ENCODE measurements around the gene KLF18.

GRCh38 chr1:44151808-44152207, 10.4 kb upstream of the KLF18 start:
- TF ChIP-seq EP300 (IDR thresholded peaks at IDR 0.05) (no peak), CTCF (IDR thresholded peaks at IDR 0.05) (no peak), POLR2A (IDR thresholded peaks at IDR 0.05) (no peak)

Data from ovary (tissue), 3 donors.